Lung (tissue), 12 donors: ENCODE results near the gene SUGP1. TPM values are rescaled to one million over a fixed set of nuclear protein-coding genes. Genes with fewer than 3 reads are reported as not detected.

ENCODE experiments used
- ATAC-seq: fragments of 200-7000 bp; cut with Tn5 transposase; one replicate; pipeline ENCODE4 v1.9.1; 2020; ENCODE audit warnings: moderate number of reproducible peaks; ENCODE audit not compliant: insufficient read depth, low FRiP score
- DNase-seq, 3 donors: peaks; one replicate each; pipeline ENCODE4 v3.0.0-alpha.2; 2013 to 2017
- H3K27ac ChIP-seq, 2 donors: one replicate each; pipeline ENCODE4 v1.5.1; 2013; ENCODE audit warnings: mild to moderate bottlenecking in 2 of 2, moderate library complexity in 2 of 2, control low read depth in 1 of 2, inconsistent platforms in 1 of 2, low read depth in 1 of 2, low read length in 1 of 2
- H3K27me3 ChIP-seq, 3 donors: one replicate each; pipeline ENCODE4 v1.5.1; 2013; ENCODE audit warnings: low read length in 2 of 3; ENCODE audit not compliant: control insufficient read depth in 3 of 3, insufficient read depth in 3 of 3
- H3K36me3 ChIP-seq, 4 donors: one replicate each; pipeline ENCODE4 v1.5.1; 2013; ENCODE audit warnings: low read length in 4 of 4, mild to moderate bottlenecking in 1 of 4, moderate library complexity in 1 of 4; ENCODE audit not compliant: control insufficient read depth in 4 of 4, insufficient read depth in 4 of 4
- H3K4me1 ChIP-seq, 5 donors: one replicate each; pipeline ENCODE4 v1.5.1; 2013; ENCODE audit warnings: low read length in 5 of 5, mild to moderate bottlenecking in 2 of 5, moderate library complexity in 1 of 5; ENCODE audit not compliant: control insufficient read depth in 5 of 5, insufficient read depth in 5 of 5
- H3K4me3 ChIP-seq: one replicate; pipeline ENCODE4 v1.5.1; 2013; ENCODE audit warnings: mild to moderate bottlenecking, control low read depth, moderate library complexity
- H3K9ac ChIP-seq, 2 donors: one replicate each; pipeline ENCODE4 v1.5.1; 2013; ENCODE audit warnings: low read length in 2 of 2, control low read depth in 1 of 2; ENCODE audit not compliant: insufficient read depth in 1 of 2
- H3K9me3 ChIP-seq, 4 donors: one replicate each; pipeline ENCODE4 v1.5.1; 2013; ENCODE audit warnings: low read length in 3 of 4, mild to moderate bottlenecking in 1 of 4, moderate library complexity in 1 of 4; ENCODE audit not compliant: control insufficient read depth in 4 of 4, insufficient read depth in 3 of 4
- CTCF ChIP-seq: IDR thresholded peaks from 2 replicates; pipeline ENCODE4 v1.5.1; 2012; ENCODE audit warnings: mild to moderate bottlenecking; ENCODE audit errors: control extremely low read depth, extremely low read depth
- WGBS, 2 donors: extraction: QIAGEN DNeasy Blood & Tissue Kit; methylation state at CpG; one replicate each; pipeline ENCODE4 v1.1.7; 2013; 5-methylcytosine and 5-hydroxymethylcytosine counted together
- polyA plus RNA-seq, 2 donors: library from polyadenylated mRNA; stranded (reverse); fragments of 200-250 nt; gene quantifications; one replicate each; pipeline ENCODE4 v1.2.1, GENCODE V29; 2013
- total RNA-seq, 2 donors: library from RNA; depleted of rRNA in 1 of 2; stranded (reverse); fragments of >200 nt in 1 of 2; gene quantifications; one replicate each; pipeline ENCODE4 v1.2.1, GENCODE V29; 2014 to 2021
- donor health status: control.
- donor health status: control.
- donor health status: Bipolar disorder and iron deficiency.
- donor health status: healthy.
- donor health status: DM: yes; HTN: yes; CAD: no.

The SUGP1 gene
- total and polyA plus RNA-seq, 4 donors: 22.3 to 42.8 (median 28.7) TPM

- no peak overlapping the region for H3K4me3 ChIP-seq
- ATAC-seq: no peak
- WGBS, 2 donors: 89% methylated on average over 22 of the region's 22 CpGs
- TF ChIP-seq CTCF: no peak
- no peaks in the 10 kb centered on the region for H3K27me3 ChIP-seq
- no peak for DNase-seq
- H3K4me1 ChIP-seq: no peaks in the 10 kb centered on the region
- H3K36me3 ChIP-seq: peaks cover 20 to 64% (median 30%) of the 10 kb centered on the region in 4 donors
- H3K9me3 ChIP-seq: no peaks in the 10 kb centered on the region
- no peak overlapping the region for H3K9ac ChIP-seq
- H3K27ac ChIP-seq: no peak overlapping the region
Measured at GRCh38 chr19:19334063-19334988, 14.0 kb upstream of the SUGP1 start.

- Histone ChIP-seq H3K4me1 (peaks cover 0 to 4% (median 0%) of the 10 kb centered on the region in 5 donors), H3K9ac (no peak overlapping the region), H3K27ac (no peak overlapping the region), H3K9me3 (no peaks in the 10 kb centered on the region), H3K27me3 (no peaks in the 10 kb centered on the region), H3K36me3 (peaks cover 4 to 38% (median 22%) of the 10 kb centered on the region in 4 donors), H3K4me3 (no peak overlapping the region)
- ATAC-seq: no peak
- TF ChIP-seq CTCF: no peak
- no peak for DNase-seq
- WGBS, 2 donors: 23 to 46% methylated on average over 6 of the region's 6 CpGs
Measured at GRCh38 chr19:19329126-19329525, 8.8 kb upstream of the SUGP1 start.

- DNase-seq (no peak), ATAC-seq (no peak)
- TF ChIP-seq CTCF: no peak
- Histone ChIP-seq H3K9ac (no peak overlapping the region), H3K27ac (no peak overlapping the region), H3K4me1 (peaks cover 0 to 8% (median 0%) of the 10 kb centered on the region in 5 donors), H3K36me3 (peaks cover 11 to 35% (median 22%) of the 10 kb centered on the region in 4 donors), H3K27me3 (no peaks in the 10 kb centered on the region), H3K9me3 (no peaks in the 10 kb centered on the region), H3K4me3 (no peak overlapping the region)
- 98% methylated on average over 8 of the region's 8 CpGs for WGBS, 2 donors
Measured at GRCh38 chr19:19327672-19328071, 7.4 kb upstream of the SUGP1 start.
